SU-DHL-6 (cell line): Measurements from ENCODE around the gene PMEPA1.

Source experiments
- H2AFZ ChIP-seq: fragments of 200-600 bp; sonication (generic); 2 replicates; pipeline ENCODE4 v1.6.1; 2014; ENCODE audit warnings: low read depth, mild to moderate bottlenecking, moderate library complexity, mixed read lengths, antibody characterized with exemption, low read length; ENCODE audit not compliant: severe bottlenecking
- H3F3A ChIP-seq: fragments of 200-600 bp; shearing (Covaris generic); 2 replicates; pipeline ENCODE4 v1.6.0; 2016; ENCODE audit warnings: antibody characterized with exemption, mild to moderate bottlenecking; ENCODE audit not compliant: insufficient read depth
- H3K27ac ChIP-seq: fragments of 200-600 bp; sonication (generic); 2 replicates; pipeline ENCODE4 v1.5.1; 2016; ENCODE audit warnings: low read depth, mild to moderate bottlenecking, low read length, moderate library complexity, mixed read lengths
- H3K27me3 ChIP-seq: fragments of 200-600 bp; sonication (generic), shearing (Covaris generic); 2 replicates; pipeline ENCODE4 v1.6.0; 2014; ENCODE audit warnings: mild to moderate bottlenecking, low read length
- H3K36me3 ChIP-seq: fragments of 200-600 bp; sonication (generic); 2 replicates; pipeline ENCODE4 v1.6.1; 2014; ENCODE audit warnings: mild to moderate bottlenecking, low read length, mixed read lengths
- H3K4me2 ChIP-seq: fragments of 300-600, 200-600 bp; shearing (Covaris generic), sonication (generic); 2 replicates; pipeline ENCODE4 v1.6.0; 2014; ENCODE audit warnings: low read length, low read depth, mild to moderate bottlenecking; ENCODE audit not compliant: poor library complexity, severe bottlenecking
- H3K4me3 ChIP-seq: fragments of 200-600 bp; sonication (generic); 2 replicates; pipeline ENCODE4 v1.5.1; 2014; ENCODE audit warnings: antibody characterized with exemption, low read length, mild to moderate bottlenecking, mixed read lengths; ENCODE audit not compliant: insufficient read depth, poor library complexity, severe bottlenecking
- H3K79me2 ChIP-seq: fragments of 200-600 bp; sonication (generic); 2 replicates; pipeline ENCODE4 v1.6.1; 2014; ENCODE audit warnings: mild to moderate bottlenecking, low read length, moderate library complexity; ENCODE audit not compliant: insufficient read depth
- H3K9ac ChIP-seq: fragments of 200-600 bp; sonication (generic); 2 replicates; pipeline ENCODE4 v1.7.0; 2014; ENCODE audit warnings: mild to moderate bottlenecking, low read length
- H3K9me2 ChIP-seq: fragments of 200-600 bp; sonication (generic); replicated peaks from 2 replicates; pipeline ENCODE4 v1.6.1; 2014; ENCODE audit warnings: low read length; ENCODE audit not compliant: insufficient read depth
- H3K9me3 ChIP-seq: fragments of 200-600 bp; sonication (generic); 2 replicates; pipeline ENCODE4 v1.6.1; 2014; ENCODE audit warnings: low read length, mixed read lengths; ENCODE audit not compliant: insufficient read depth
- H4K20me1 ChIP-seq: fragments of 200-600 bp; sonication (generic); 2 replicates; pipeline ENCODE4 v1.6.1; 2014; ENCODE audit warnings: low read depth, mild to moderate bottlenecking, antibody characterized with exemption, low read length, moderate library complexity, mixed read lengths
- CTCF ChIP-seq: fragments of 200-600 bp; sonication (generic); IDR thresholded peaks from one replicate; pipeline ENCODE4 v1.5.1; 2017; ENCODE audit warnings: antibody characterized with exemption, mild to moderate bottlenecking, low read length, moderate library complexity; ENCODE audit not compliant: insufficient read depth, poor library complexity, severe bottlenecking
- EZH2phosphoT487 ChIP-seq: fragments of 200-600 bp; sonication (generic), shearing (Covaris generic); conservative IDR thresholded peaks from 2 replicates; pipeline ENCODE4 v1.6.1; 2018; ENCODE audit warnings: mild to moderate bottlenecking, antibody characterized with exemption, low read length, moderate library complexity, mixed read lengths

Gene PMEPA1

GRCh38 chr20:57724610-57725405 is 15.0 kb upstream of the PMEPA1 start:
- no peaks in the 10 kb centered on the region for H3F3A ChIP-seq
- H3K9me2 ChIP-seq = no peaks in the 10 kb centered on the region
- TF ChIP-seq EZH2phosphoT487 (no peak), CTCF (no peak)
- H3K4me3 ChIP-seq = no peak overlapping the region
- no peaks in the 10 kb centered on the region for H3K27me3 ChIP-seq
- no peak overlapping the region for H2AFZ ChIP-seq
- H3K9ac ChIP-seq = no peak overlapping the region
- no peak overlapping the region for H3K4me2 ChIP-seq
- H3K36me3 ChIP-seq = no peaks in the 10 kb centered on the region
- H3K79me2 ChIP-seq = no peaks in the 10 kb centered on the region
- no peak overlapping the region for H3K27ac ChIP-seq
- no peaks in the 10 kb centered on the region for H4K20me1 ChIP-seq
- H3K9me3 ChIP-seq = no peaks in the 10 kb centered on the region

DNA sequence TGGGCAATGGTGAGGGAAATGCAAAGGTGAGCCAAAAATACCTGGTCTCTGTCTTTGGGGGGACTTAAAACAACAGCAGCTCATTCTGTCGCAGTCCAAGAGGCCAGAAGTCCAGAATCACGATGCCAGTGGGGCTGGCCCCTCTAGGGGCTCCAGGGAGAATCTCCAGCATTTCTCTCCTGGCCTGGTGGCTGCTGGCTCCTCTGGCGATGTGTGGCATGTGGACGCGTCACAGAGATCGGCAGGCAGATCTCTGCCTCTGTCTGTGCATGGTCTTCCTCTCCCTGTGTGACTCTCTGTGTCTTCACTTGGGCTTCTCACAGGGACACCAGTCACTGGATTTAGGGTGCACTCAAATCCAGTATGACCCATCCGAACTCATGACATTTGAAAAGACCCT is 14.0 kb upstream of the PMEPA1 start:
- Histone ChIP-seq H3K27ac (no peak overlapping the region), H3K9me2 (no peaks in the 10 kb centered on the region), H3K9me3 (no peaks in the 10 kb centered on the region), H4K20me1 (no peaks in the 10 kb centered on the region), H3K27me3 (no peaks in the 10 kb centered on the region), H3F3A (no peaks in the 10 kb centered on the region), H3K9ac (no peak overlapping the region), H3K4me3 (no peak overlapping the region), H3K4me2 (no peak overlapping the region), H3K36me3 (no peaks in the 10 kb centered on the region), H2AFZ (no peak overlapping the region), H3K79me2 (no peaks in the 10 kb centered on the region)
- no peak for TF ChIP-seq EZH2phosphoT487
- TF ChIP-seq CTCF = no peak

DNA sequence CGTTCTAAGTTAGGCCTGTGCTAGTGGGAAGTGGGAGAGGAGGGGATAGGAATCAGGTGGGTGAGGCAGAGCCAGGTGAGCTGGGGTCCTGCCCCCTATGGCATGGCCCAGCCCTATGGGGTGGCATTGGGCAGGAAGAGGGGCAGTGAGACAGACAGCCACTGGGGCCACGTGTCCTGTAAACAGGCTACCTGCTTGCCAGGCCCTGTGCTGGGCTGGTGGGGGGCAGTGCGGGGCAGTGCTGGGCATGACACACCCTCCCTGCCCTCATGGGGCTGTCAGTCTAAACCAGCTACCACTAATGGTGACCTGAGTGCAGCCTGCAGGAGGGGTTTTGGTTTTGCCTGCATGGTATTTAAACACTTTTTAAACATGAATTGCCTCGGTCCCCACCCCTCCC is 10.1 kb upstream of the PMEPA1 start:
- TF ChIP-seq CTCF (no peak), EZH2phosphoT487 (no peak)
- H3K27me3 ChIP-seq = no peaks in the 10 kb centered on the region
- H3K27ac ChIP-seq = no peak overlapping the region
- H4K20me1 ChIP-seq = no peaks in the 10 kb centered on the region
- H3K36me3 ChIP-seq = no peaks in the 10 kb centered on the region
- no peaks in the 10 kb centered on the region for H3K9me2 ChIP-seq
- H2AFZ ChIP-seq = no peak overlapping the region
- H3K4me2 ChIP-seq = no peak overlapping the region
- H3K9me3 ChIP-seq = no peaks in the 10 kb centered on the region
- H3F3A ChIP-seq = no peaks in the 10 kb centered on the region
- H3K4me3 ChIP-seq = no peak overlapping the region
- H3K9ac ChIP-seq = no peak overlapping the region
- no peaks in the 10 kb centered on the region for H3K79me2 ChIP-seq
